ENCODE data around the gene SART1.

The SART1 gene

GRCh38 chr11:65982824-65983588 is 21.5 kb downstream of the SART1 start:
- TF ChIP-seq EZH2phosphoT487 (IDR thresholded peaks at IDR 0.05; ENCODE audit: low read length) (no peak), EZH2 (optimal IDR thresholded peaks at IDR 0.05; ENCODE audit: low read depth, low read length) (no peak), CTCF (IDR thresholded peaks at IDR 0.05; ENCODE audit: low read length) (no peak)
- Histone ChIP-seq H3K4me3 (ENCODE audit: low read length) (no peak overlapping the region), H3K4me1 (ENCODE audit: low read length) (no peaks in the 10 kb centered on the region), H2AFZ (ENCODE audit: low read length) (no peak overlapping the region), H3K36me3 (replicated peaks; ENCODE audit: insufficient read depth, low read length) (no peaks in the 10 kb centered on the region), H3K9me3 (replicated peaks; ENCODE audit: insufficient read depth, low read length) (no peaks in the 10 kb centered on the region), H3K27me3 (replicated peaks; ENCODE audit: insufficient read depth, low read length) (no peaks in the 10 kb centered on the region), H3K4me2 (ENCODE audit: low read depth, low read length) (no peak overlapping the region), H3F3A (ENCODE audit: insufficient read depth, low read length) (no peaks in the 10 kb centered on the region; the same call in 1 of the 2 replicates), H3K9me2 (replicated peaks; ENCODE audit: insufficient read depth, low read length) (no peaks in the 10 kb centered on the region), H3K79me2 (ENCODE audit: low read length) (no peaks in the 10 kb centered on the region), H3K27ac (ENCODE audit: low read length) (no peak overlapping the region), H3K9ac (ENCODE audit: low read length) (no peak overlapping the region), H4K20me1 (ENCODE audit: insufficient read depth, low read length) (no peaks in the 10 kb centered on the region)
- DNase-seq = no peak

- Histone ChIP-seq H3K9me2 (replicated peaks; ENCODE audit: insufficient read depth, low read length) (no peaks in the 10 kb centered on the region), H3K4me1 (ENCODE audit: low read length) (no peaks in the 10 kb centered on the region), H3K9ac (ENCODE audit: low read length) (no peak overlapping the region), H3K4me2 (ENCODE audit: low read depth, low read length) (no peak overlapping the region), H3F3A (ENCODE audit: insufficient read depth, low read length) (no peaks in the 10 kb centered on the region; the same call in 1 of the 2 replicates), H3K36me3 (replicated peaks; ENCODE audit: insufficient read depth, low read length) (no peaks in the 10 kb centered on the region), H4K20me1 (ENCODE audit: insufficient read depth, low read length) (no peaks in the 10 kb centered on the region), H3K27ac (ENCODE audit: low read length) (no peak overlapping the region), H3K4me3 (ENCODE audit: low read length) (no peak overlapping the region), H3K27me3 (replicated peaks; ENCODE audit: insufficient read depth, low read length) (no peaks in the 10 kb centered on the region), H3K9me3 (replicated peaks; ENCODE audit: insufficient read depth, low read length) (no peaks in the 10 kb centered on the region), H3K79me2 (ENCODE audit: low read length) (no peaks in the 10 kb centered on the region), H2AFZ (ENCODE audit: low read length) (no peak overlapping the region)
- TF ChIP-seq EZH2 (optimal IDR thresholded peaks at IDR 0.05; ENCODE audit: low read depth, low read length) = no peak
- TF ChIP-seq EZH2phosphoT487 (IDR thresholded peaks at IDR 0.05; ENCODE audit: low read length) = no peak
- no peak for TF ChIP-seq CTCF (IDR thresholded peaks at IDR 0.05; ENCODE audit: low read length)
- no peak for DNase-seq
These were observed 22.1 kb downstream of the SART1 start for GRCh38 chr11:65983589-65983987.

- Histone ChIP-seq H4K20me1 (ENCODE audit: insufficient read depth, low read length) (no peaks in the 10 kb centered on the region), H3K79me2 (ENCODE audit: low read length) (no peaks in the 10 kb centered on the region), H2AFZ (ENCODE audit: low read length) (no peak overlapping the region), H3K9me2 (replicated peaks; ENCODE audit: insufficient read depth, low read length) (no peaks in the 10 kb centered on the region), H3K4me2 (ENCODE audit: low read depth, low read length) (no peak overlapping the region), H3K27me3 (replicated peaks; ENCODE audit: insufficient read depth, low read length) (no peaks in the 10 kb centered on the region), H3K27ac (ENCODE audit: low read length) (no peak overlapping the region), H3K36me3 (replicated peaks; ENCODE audit: insufficient read depth, low read length) (no peaks in the 10 kb centered on the region), H3F3A (ENCODE audit: insufficient read depth, low read length) (peaks cover 7% of the 10 kb centered on the region), H3K9me3 (replicated peaks; ENCODE audit: insufficient read depth, low read length) (no peaks in the 10 kb centered on the region), H3K9ac (ENCODE audit: low read length) (no peak overlapping the region), H3K4me3 (ENCODE audit: low read length) (no peak overlapping the region), H3K4me1 (ENCODE audit: low read length) (peaks cover 3% of the 10 kb centered on the region)
- TF ChIP-seq EZH2phosphoT487 (IDR thresholded peaks at IDR 0.05; ENCODE audit: low read length) (no peak), EZH2 (optimal IDR thresholded peaks at IDR 0.05; ENCODE audit: low read depth, low read length) (no peak), CTCF (IDR thresholded peaks at IDR 0.05; ENCODE audit: low read length) (no peak)
- no peak for DNase-seq
These were observed 25.8 kb downstream of the SART1 start for GRCh38 chr11:65987336-65987735.
